Left lung (tissue), 10 donors: ENCODE data around the gene BMS1. TPM values are rescaled to one million over a fixed set of nuclear protein-coding genes. Genes with fewer than 3 reads are reported as not detected.
"Not testable (repeated sequence)": the region's sequence is repeated elsewhere in the genome, so short reads cannot be mapped to it uniquely, and the experiment has no call there.

ENCODE experiments used
- ATAC-seq: fragments of 200-7000 bp; cut with Tn5 transposase; one replicate; pipeline ENCODE4 v1.9.1; 2020; ENCODE audit warnings: moderate library complexity
- DNase-seq, 4 donors: peaks; one replicate each; pipeline ENCODE4 v3.0.0-alpha.2; 2013 to 2020
- H3K27ac ChIP-seq, 2 donors: fragments of 200-600 bp; sonication (generic) in 1 of 2; one replicate each; pipeline versions ENCODE4 v1.5.0 to v1.8.0; 2020 to 2021
- H3K27me3 ChIP-seq, 2 donors: fragments of 200-600 bp; sonication (generic) in 1 of 2; one replicate each; pipeline versions ENCODE4 v1.5.0 to v1.8.0; 2020 to 2021
- H3K36me3 ChIP-seq, 2 donors: fragments of 200-600 bp; sonication (generic) in 1 of 2; one replicate each; pipeline versions ENCODE4 v1.5.0 to v1.8.0; 2020 to 2021
- H3K4me1 ChIP-seq, 2 donors: fragments of 200-600 bp; one replicate each; pipeline ENCODE4 v1.8.0; 2021
- H3K4me3 ChIP-seq, 2 donors: fragments of 200-600 bp; sonication (generic) in 1 of 2; one replicate each; pipeline versions ENCODE4 v1.5.0 to v1.8.0; 2020 to 2021; ENCODE audit warnings: mild to moderate bottlenecking in 1 of 2
- H3K9me3 ChIP-seq, 2 donors: fragments of 200-600 bp; sonication (generic) in 1 of 2; one replicate each; pipeline versions ENCODE4 v1.5.0 to v1.8.0; 2020 to 2021
- CTCF ChIP-seq, 2 donors: fragments of 200-600 bp; sonication (generic) in 1 of 2; IDR thresholded peaks; one replicate each; pipeline versions ENCODE4 v1.5.0 to v1.8.0; 2021; ENCODE audit warnings: antibody characterized with exemption in 2 of 2
- intact Hi-C, 2 donors: fragments of 100-400 bp; cut with DNase I; formaldehyde crosslinking; loops; one replicate each; pipeline versions ENCODE4 v1.11.2 to v1.14.2; 2022
- polyA plus RNA-seq, 6 donors: library from polyadenylated mRNA; unstranded; fragments of 120-200 nt; gene quantifications; one replicate each; pipeline ENCODE4 v1.2.1, GENCODE V29; 2013; ENCODE audit not compliant: insufficient read length in 6 of 6
- total RNA-seq, 2 donors: library from RNA; stranded (reverse); fragmentation: NEBNext Ultra II Directional; extraction: Animal tissue kit (Norgen Biotek cat#: 25700); gene quantifications; one replicate each; pipeline ENCODE4 v1.2.1, GENCODE V29; 2021
- donor health status: DM: no; HTN: yes; CAD: no.
- donor health status: DM: no; HTN: no; CAD: no.

BMS1 gene
- total and polyA plus RNA-seq, 8 donors: 11.1 to 23.7 (median 21.9) TPM

- Histone ChIP-seq H3K36me3 (peaks cover 0 to 92% of the 10 kb centered on the region in 2 donors), H3K27ac (no peak overlapping the region), H3K9me3 (no peaks in the 10 kb centered on the region), H3K4me3 (no peak overlapping the region), H3K27me3 (no peaks in the 10 kb centered on the region), H3K4me1 (no peaks in the 10 kb centered on the region)
- no peak for DNase-seq
- intact Hi-C loops: no loop called here
- ATAC-seq: no peak
- no peak for TF ChIP-seq CTCF (IDR thresholded peaks at IDR 0.05)
These were observed 44.6 kb downstream of the BMS1 start for GRCh38 chr10:42827201-42827600.

GRCh38 chr10:42828391-42828790 lies 45.8 kb downstream of the BMS1 start:
- H3K4me3 ChIP-seq, DNase-seq, H3K27ac ChIP-seq, H3K4me1 ChIP-seq, H3K27me3 ChIP-seq, intact Hi-C loops, H3K9me3 ChIP-seq, ATAC-seq: not testable (repeated sequence)
- peaks cover 0 to 85% of the 10 kb centered on the region in 2 donors for H3K36me3 ChIP-seq

- TF ChIP-seq CTCF (IDR thresholded peaks at IDR 0.05): no peak
- H3K27ac ChIP-seq: no peak overlapping the region
- no peaks in the 10 kb centered on the region for H3K27me3 ChIP-seq
- H3K4me3 ChIP-seq: no peak overlapping the region
- DNase-seq (no peak), ATAC-seq (no peak)
- peaks cover 0 to 66% of the 10 kb centered on the region in 2 donors for H3K36me3 ChIP-seq
- H3K4me1 ChIP-seq: no peaks in the 10 kb centered on the region
- intact Hi-C loops: no loop called here
- H3K9me3 ChIP-seq: no peaks in the 10 kb centered on the region
These were observed 47.6 kb downstream of the BMS1 start for GRCh38 chr10:42830237-42830636.

- no peak for ATAC-seq
- peaks cover 0 to 47% of the 10 kb centered on the region in 2 donors for H3K27me3 ChIP-seq
- no peak overlapping the region for H3K27ac ChIP-seq
- intact Hi-C loops: no loop called here
- DNase-seq: no peak
- TF ChIP-seq CTCF (IDR thresholded peaks at IDR 0.05): no peak
- H3K4me1 ChIP-seq: no peaks in the 10 kb centered on the region
- H3K4me3 ChIP-seq: no peak overlapping the region
- H3K36me3 ChIP-seq: peaks cover 0 to 16% of the 10 kb centered on the region in 2 donors
- no peaks in the 10 kb centered on the region for H3K9me3 ChIP-seq
These were observed 53.5 kb downstream of the BMS1 start for GRCh38 chr10:42836096-42836495.

GRCh38 chr10:42836771-42837468 lies 54.3 kb downstream of the BMS1 start:
- ATAC-seq: peak; percentile 58
- peaks cover 0 to 47% of the 10 kb centered on the region in 2 donors for H3K27me3 ChIP-seq
- peak in 2 of 4 donors; percentile 3 to 14 for DNase-seq
- H3K4me3 ChIP-seq: peak overlapping the region in 1 of 2 donors; percentile 9
- no peaks in the 10 kb centered on the region for H3K4me1 ChIP-seq
- intact Hi-C loops: no loop called here
- no peak overlapping the region for H3K27ac ChIP-seq
- no peak for TF ChIP-seq CTCF (IDR thresholded peaks at IDR 0.05)
- H3K9me3 ChIP-seq: no peaks in the 10 kb centered on the region
- H3K36me3 ChIP-seq: peaks cover 0 to 8% of the 10 kb centered on the region in 2 donors

GRCh38 chr10:42844810-42845209 lies 62.2 kb downstream of the BMS1 start:
- H3K27ac ChIP-seq, H3K36me3 ChIP-seq, H3K4me3 ChIP-seq, intact Hi-C loops, H3K9me3 ChIP-seq, ATAC-seq, DNase-seq, H3K4me1 ChIP-seq: not testable (repeated sequence)
- H3K27me3 ChIP-seq: peaks cover 0 to 18% of the 10 kb centered on the region in 2 donors

GRCh38 chr10:42847261-42847660 lies 64.7 kb downstream of the BMS1 start:
- H3K9me3 ChIP-seq, H3K27me3 ChIP-seq, H3K4me3 ChIP-seq, H3K4me1 ChIP-seq, H3K27ac ChIP-seq, ATAC-seq, intact Hi-C loops, H3K36me3 ChIP-seq, DNase-seq: not testable (repeated sequence)
